Adrenal gland (tissue), 12 donors: ENCODE measurements around the gene ZNF140. TPM values are rescaled to one million over a fixed set of nuclear protein-coding genes. Genes with fewer than 3 reads are reported as not detected.

Source experiments
- DNase-seq, 7 donors: peaks; one replicate each; pipeline ENCODE4 v3.0.0-alpha.2; 2019 to 2020
- H3K27ac ChIP-seq, 5 donors: fragments of 200-600 bp; sonication (generic) in 4 of 5; 1 replicate in 3 of 5; 2 replicates in 2 of 5; pipeline versions ENCODE4 v1.5.1 to v1.8.0; 2016 to 2020; ENCODE audit warnings: mild to moderate bottlenecking in 1 of 5
- H3K27me3 ChIP-seq: fragments of 200-600 bp; 2 replicates; pipeline ENCODE4 v1.8.0; 2021
- H3K36me3 ChIP-seq, 2 donors: fragments of 200-600 bp; replicated peaks in 1 of 2; 1 replicate in 1 of 2; 2 replicates in 1 of 2; pipeline versions ENCODE4 v1.5.1 to v1.8.0; 2018 to 2022
- H3K4me1 ChIP-seq, 2 donors: fragments of 200-600 bp; replicated peaks in 1 of 2; 1 replicate in 1 of 2; 2 replicates in 1 of 2; pipeline versions ENCODE4 v1.5.1 to v1.8.0; 2018 to 2021
- H3K4me3 ChIP-seq, 4 donors: fragments of 200-600 bp; sonication (generic) in 3 of 4; one replicate each; pipeline ENCODE4 v1.5.1; 2016 to 2018
- H3K9me3 ChIP-seq, 3 donors: fragments of 200-600 bp; sonication (generic) in 1 of 3; replicated peaks in 1 of 3; 1 replicate in 2 of 3; 2 replicates in 1 of 3; pipeline versions ENCODE4 v1.5.1 to v1.8.0; 2016 to 2021
- CTCF ChIP-seq, 6 experiments: fragments of 450-650 bp in 4 of 6; fragments of 200-600 bp in 2 of 6; sonication (generic) in 1 of 6; IDR thresholded peaks; 1 replicate in 5 of 6; 2 replicates in 1 of 6; pipeline versions ENCODE4 v1.5.1 to v1.8.0; 2016 to 2021; ENCODE audit warnings: antibody characterized with exemption in 6 of 6, mild to moderate bottlenecking in 2 of 6, moderate library complexity in 1 of 6
- POLR2A ChIP-seq, 2 donors: fragments of 450-650 bp; IDR thresholded peaks; one replicate each; pipeline ENCODE4 v1.6.1; 2017; ENCODE audit warnings: antibody characterized with exemption in 2 of 2, mild to moderate bottlenecking in 2 of 2, moderate library complexity in 1 of 2
- WGBS, 4 donors: extraction: QIAGEN DNeasy Blood & Tissue Kit in 2 of 4; methylation state at CpG; one replicate each; pipeline versions ENCODE4 v1.1.5 to v1.1.7; 2013 to 2017; 5-methylcytosine and 5-hydroxymethylcytosine counted together
- intact Hi-C, 2 donors: fragments of 100-400 bp; cut with DNase I; formaldehyde crosslinking; loops; one replicate each; pipeline versions ENCODE4 v1.14.1 to v1.15.0; 2022 to 2023
- polyA plus RNA-seq, 3 donors: library from polyadenylated mRNA; stranded (reverse); fragments of 200-250 nt in 2 of 3; fragments of 350-450 nt in 1 of 3; fragmentation: Illumina TruSeq in 1 of 3; extraction: RNeasy Lipid Tissue Mini Kit (QIAGEN cat#74804) in 1 of 3; gene quantifications; one replicate each; pipeline ENCODE4 v1.2.3, GENCODE V29; 2013 to 2014
- total RNA-seq, 9 donors: library from RNA; depleted of rRNA in 4 of 9; stranded (reverse); fragments of >200 nt in 4 of 9; fragments of 120-200 nt in 1 of 9; fragmentation: NEBNext Ultra II Directional in 1 of 9; extraction: Animal tissue kit (Norgen Biotek cat#: 25700) in 1 of 9; gene quantifications; one replicate each; pipeline versions ENCODE4 v1.1.0 to v1.2.4, GENCODE V29; 2013 to 2023
- donor health status: healthy with polysubstance abuse.
- donor health status: Bipolar disorder and iron deficiency.
- donor health status: DM: yes; HTN: yes; CAD: no.
- donor health status: DM: no; HTN: no; CAD: no.
- donor health status: DM: no; HTN: no; CAD: no.
- donor health status: DM: yes; HTN: yes; CAD: no.

The ZNF140 gene
- total and polyA plus RNA-seq, 12 donors = 6.5 to 37.3 (median 19.9) TPM

- 96 to 100% (median 99%) methylated on average over 6 of the region's 6 CpGs for WGBS, 4 donors
- Histone ChIP-seq H3K4me3 (no peak overlapping the region), H3K27ac (no peak overlapping the region), H3K4me1 (peaks cover 6 to 13% of the 10 kb centered on the region in 2 donors), H3K27me3 (no peaks in the 10 kb centered on the region), H3K36me3 (peaks cover 0 to 38% of the 10 kb centered on the region in 2 donors), H3K9me3 (peaks cover 0 to 53% (median 15%) of the 10 kb centered on the region in 3 donors)
- no peak for DNase-seq
- TF ChIP-seq CTCF (IDR thresholded peaks at IDR 0.05) (no peak), POLR2A (IDR thresholded peaks at IDR 0.05) (no peak)
- intact Hi-C loops = no loop called here
Measured at GRCh38 chr12:133083345-133083744, 2.6 kb downstream of the ZNF140 start.

GRCh38 chr12:133105620-133106019, 24.9 kb downstream of the ZNF140 start:
- TF ChIP-seq POLR2A (IDR thresholded peaks at IDR 0.05) (no peak), CTCF (IDR thresholded peaks at IDR 0.05) (no peak)
- intact Hi-C loops = loop anchor here in 1 of 2 donors (5.0 kb wide), 1 partner anchor 178 kb away; no protein-coding TSS in a partner anchor
- Histone ChIP-seq H3K4me3 (peak overlapping the region in 1 of 4 donors; percentile 16), H3K27ac (no peak overlapping the region), H3K9me3 (peaks cover 30 to 98% (median 51%) of the 10 kb centered on the region in 3 donors), H3K4me1 (no peaks in the 10 kb centered on the region), H3K27me3 (no peaks in the 10 kb centered on the region), H3K36me3 (peaks cover 0 to 13% of the 10 kb centered on the region in 2 donors)
- DNase-seq = no peak
- WGBS, 4 donors = 95 to 100% (median 98%) methylated on average over 3 of the region's 3 CpGs

- H3K36me3 ChIP-seq = peaks cover 0 to 8% of the 10 kb centered on the region in 2 donors
- no peak for TF ChIP-seq CTCF (IDR thresholded peaks at IDR 0.05)
- TF ChIP-seq POLR2A (IDR thresholded peaks at IDR 0.05) = no peak
- H3K4me3 ChIP-seq = peak overlapping the region in 1 of 4 donors; percentile 16
- no peaks in the 10 kb centered on the region for H3K4me1 ChIP-seq
- peaks cover 30 to 98% (median 51%) of the 10 kb centered on the region in 3 donors for H3K9me3 ChIP-seq
- H3K27ac ChIP-seq = no peak overlapping the region
- 97 to 100% (median 98%) methylated on average over 5 of the region's 5 CpGs for WGBS, 4 donors
- no peak for DNase-seq
- intact Hi-C loops = loop anchor here in 1 of 2 donors (5.0 kb wide), 1 partner anchor 179 kb away; no protein-coding TSS in a partner anchor
- H3K27me3 ChIP-seq = no peaks in the 10 kb centered on the region
Measured at GRCh38 chr12:133106253-133106652, 25.5 kb downstream of the ZNF140 start.

GRCh38 chr12:133107121-133107520, 26.4 kb downstream of the ZNF140 start:
- intact Hi-C loops = loop anchor here in 1 of 2 donors (5.0 kb wide), 1 partner anchor 180 kb away; no protein-coding TSS in a partner anchor
- H3K4me3 ChIP-seq = peak overlapping the region in 1 of 4 donors; percentile 16

More at GRCh38 chr12:133107121-133107520, 26.4 kb downstream of the ZNF140 start:
- 91 to 100% (median 94%) methylated on average over 1 of the region's 1 CpG for WGBS, 4 donors
- Histone ChIP-seq H3K9me3 (peaks cover 29 to 98% (median 54%) of the 10 kb centered on the region in 3 donors), H3K27ac (no peak overlapping the region), H3K27me3 (no peaks in the 10 kb centered on the region), H3K36me3 (peaks cover 0 to 8% of the 10 kb centered on the region in 2 donors), H3K4me1 (no peaks in the 10 kb centered on the region)
- no peak for DNase-seq
- TF ChIP-seq POLR2A (IDR thresholded peaks at IDR 0.05) (no peak), CTCF (IDR thresholded peaks at IDR 0.05) (no peak)
